SK-N-SH treated with all-trans-retinoic acid at 6 μM for 48 hours (cell line): ENCODE results near the gene ARHGAP21.

ENCODE experiments used
- ATAC-seq: fragments of 200-7000 bp; cut with Tn5 transposase; 3 replicates; pipeline ENCODE4 v1.9.1; 2020; ENCODE audit warnings: mild to moderate bottlenecking, moderate library complexity
- ARNTL ChIP-seq: fragments of 450-650 bp; formaldehyde crosslinking; IDR thresholded peaks from 2 replicates; pipeline ENCODE4 v1.5.0; 2020; ENCODE audit warnings: low read depth, mild to moderate bottlenecking, moderate library complexity, borderline replicate concordance
- BACH2 ChIP-seq: fragments of 250-450 bp; sonication (Bioruptor Pico); IDR thresholded peaks from 2 replicates; pipeline ENCODE4 v1.9.0; 2021; ENCODE audit warnings: mild to moderate bottlenecking, borderline replicate concordance
- CSDC2 ChIP-seq: fragments of 250-450 bp; sonication (Bioruptor Pico); IDR thresholded peaks from 2 replicates; pipeline ENCODE4 v1.5.0; 2020; ENCODE audit warnings: mild to moderate bottlenecking, moderate library complexity
- CSRNP3 ChIP-seq: fragments of 250-450 bp; sonication (Bioruptor Pico); IDR thresholded peaks from 2 replicates; pipeline ENCODE4 v1.5.1; 2021; ENCODE audit warnings: mild to moderate bottlenecking, moderate library complexity
- GLIS3 ChIP-seq: fragments of 250-450 bp; sonication (Bioruptor Pico); IDR thresholded peaks from 2 replicates; pipeline ENCODE4 v1.5.0; 2020; ENCODE audit warnings: mild to moderate bottlenecking, moderate library complexity
- OSR1 ChIP-seq: fragments of 250-450 bp; sonication (Bioruptor Pico); IDR thresholded peaks from 2 replicates; pipeline ENCODE4 v1.8.0; 2022; ENCODE audit warnings: moderate library complexity, mild to moderate bottlenecking, inconsistent platforms
- POU6F1 ChIP-seq: fragments of 250-450 bp; sonication (Bioruptor Pico); IDR thresholded peaks from 2 replicates; pipeline ENCODE4 v1.8.0; 2021; ENCODE audit warnings: low read depth, mild to moderate bottlenecking, moderate library complexity, borderline replicate concordance
- PPARA ChIP-seq: fragments of 250-450 bp; sonication (Bioruptor Pico); IDR thresholded peaks from 2 replicates; pipeline ENCODE4 v1.5.0; 2020; ENCODE audit warnings: mild to moderate bottlenecking, borderline replicate concordance
- RARB ChIP-seq: fragments of 250-450 bp; sonication (Bioruptor Pico); IDR thresholded peaks from 2 replicates; pipeline ENCODE4 v1.8.0; 2021; ENCODE audit warnings: mild to moderate bottlenecking, moderate library complexity
- SNAI2 ChIP-seq: fragments of 250-450 bp; sonication (Bioruptor Pico); IDR thresholded peaks from 2 replicates; pipeline ENCODE4 v1.5.0; 2020; ENCODE audit warnings: mild to moderate bottlenecking, moderate library complexity
- TOX ChIP-seq: fragments of 250-450 bp; sonication (Bioruptor Pico); IDR thresholded peaks from 2 replicates; pipeline ENCODE4 v1.8.0; 2021; ENCODE audit warnings: mild to moderate bottlenecking, moderate library complexity, borderline replicate concordance
- TSHZ2 ChIP-seq: fragments of 250-450 bp; sonication (Bioruptor Pico); IDR thresholded peaks from 2 replicates; pipeline ENCODE4 v1.5.0; 2020; ENCODE audit warnings: mild to moderate bottlenecking, moderate library complexity
- ZC3H10 ChIP-seq: fragments of 250-450 bp; sonication (Bioruptor Pico); IDR thresholded peaks from 2 replicates; pipeline ENCODE4 v1.5.1; 2021; ENCODE audit warnings: mild to moderate bottlenecking, moderate library complexity
- ZFP3 ChIP-seq: fragments of 250-450 bp; sonication (Bioruptor Pico); IDR thresholded peaks from 2 replicates; pipeline ENCODE4 v1.5.0; 2020; ENCODE audit warnings: mild to moderate bottlenecking, moderate library complexity
- ZFP30 ChIP-seq: fragments of 450-650 bp; formaldehyde crosslinking; IDR thresholded peaks from 2 replicates; pipeline ENCODE4 v1.5.0; 2022; ENCODE audit warnings: mild to moderate bottlenecking, moderate library complexity
- ZNF565 ChIP-seq: fragments of 450-650 bp; formaldehyde crosslinking; conservative IDR thresholded peaks from 2 replicates; pipeline ENCODE4 v1.5.0; 2020; ENCODE audit warnings: low read depth, mild to moderate bottlenecking, moderate library complexity
- ZNF70 ChIP-seq: fragments of 450-650 bp; formaldehyde crosslinking; IDR thresholded peaks from 2 replicates; pipeline ENCODE4 v1.5.0; 2020; ENCODE audit warnings: mild to moderate bottlenecking, moderate library complexity
- TF ChIP-seq, protein P1 (sequence below): fragments of 250-450 bp; sonication (Bioruptor Pico); IDR thresholded peaks from 2 replicates; pipeline ENCODE4 v1.8.0; 2020; ENCODE audit warnings: mild to moderate bottlenecking, moderate library complexity, borderline replicate concordance
- TF ChIP-seq, protein P2 (sequence below): fragments of 250-450 bp; sonication (Bioruptor Pico); IDR thresholded peaks from 2 replicates; pipeline ENCODE4 v1.5.1; 2020; ENCODE audit warnings: low read depth, mild to moderate bottlenecking, moderate library complexity

The ARHGAP21 gene

DNA sequence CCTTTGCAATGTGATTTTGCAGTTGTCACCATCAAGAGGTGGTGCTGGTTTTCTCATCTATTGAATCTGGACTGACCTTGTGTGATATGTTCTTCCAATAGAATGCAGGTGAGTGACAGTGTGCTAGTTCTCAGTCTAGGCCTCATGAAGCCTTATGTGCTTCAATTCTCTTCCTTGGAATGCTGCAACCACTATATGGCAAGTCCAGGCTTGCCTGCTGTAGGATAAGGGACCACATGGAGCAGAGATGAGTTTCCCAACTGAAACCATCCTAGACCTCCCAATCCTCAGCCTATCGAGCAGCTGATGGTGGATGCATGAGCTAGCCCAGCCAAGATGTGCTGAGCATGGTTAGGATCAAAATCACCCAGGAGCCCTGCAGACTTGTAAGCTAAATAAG, 32.6 kb upstream of the ARHGAP21 start:
- ATAC-seq = no peak
- no peak for TF ChIP-seq ZC3H10 (CRISPR knock-in tag)
- TF ChIP-seq ZNF70 (CRISPR knock-in tag) = no peak
- TF ChIP-seq RARB (CRISPR knock-in tag) = no peak
- no peak for TF ChIP-seq TOX (CRISPR knock-in tag)
- TF ChIP-seq POU6F1 (CRISPR knock-in tag) = no peak
- TF ChIP-seq OSR1 (CRISPR knock-in tag) = no peak
- TF ChIP-seq TSHZ2 (CRISPR knock-in tag) = no peak
- TF ChIP-seq ZFP30 (CRISPR knock-in tag) = no peak
- no peak for TF ChIP-seq PPARA
- TF ChIP-seq ZNF565 = no peak
- TF ChIP-seq ARNTL (CRISPR knock-in tag) = no peak
- TF ChIP-seq SNAI2 = no peak
- TF ChIP-seq, protein P1, sequence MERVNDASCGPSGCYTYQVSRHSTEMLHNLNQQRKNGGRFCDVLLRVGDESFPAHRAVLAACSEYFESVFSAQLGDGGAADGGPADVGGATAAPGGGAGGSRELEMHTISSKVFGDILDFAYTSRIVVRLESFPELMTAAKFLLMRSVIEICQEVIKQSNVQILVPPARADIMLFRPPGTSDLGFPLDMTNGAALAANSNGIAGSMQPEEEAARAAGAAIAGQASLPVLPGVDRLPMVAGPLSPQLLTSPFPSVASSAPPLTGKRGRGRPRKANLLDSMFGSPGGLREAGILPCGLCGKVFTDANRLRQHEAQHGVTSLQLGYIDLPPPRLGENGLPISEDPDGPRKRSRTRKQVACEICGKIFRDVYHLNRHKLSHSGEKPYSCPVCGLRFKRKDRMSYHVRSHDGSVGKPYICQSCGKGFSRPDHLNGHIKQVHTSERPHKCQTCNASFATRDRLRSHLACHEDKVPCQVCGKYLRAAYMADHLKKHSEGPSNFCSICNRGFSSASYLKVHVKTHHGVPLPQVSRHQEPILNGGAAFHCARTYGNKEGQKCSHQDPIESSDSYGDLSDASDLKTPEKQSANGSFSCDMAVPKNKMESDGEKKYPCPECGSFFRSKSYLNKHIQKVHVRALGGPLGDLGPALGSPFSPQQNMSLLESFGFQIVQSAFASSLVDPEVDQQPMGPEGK (CRISPR knock-in tag) = no peak
- no peak for TF ChIP-seq BACH2 (CRISPR knock-in tag)
- no peak for TF ChIP-seq GLIS3 (CRISPR knock-in tag)

- TF ChIP-seq CSDC2 (CRISPR knock-in tag) (no peak), ZNF70 (CRISPR knock-in tag) (no peak), ZFP3 (CRISPR knock-in tag) (no peak), RARB (CRISPR knock-in tag) (no peak), ARNTL (CRISPR knock-in tag) (no peak), SNAI2 (no peak), GLIS3 (CRISPR knock-in tag) (no peak)
- TF ChIP-seq, protein P2, sequence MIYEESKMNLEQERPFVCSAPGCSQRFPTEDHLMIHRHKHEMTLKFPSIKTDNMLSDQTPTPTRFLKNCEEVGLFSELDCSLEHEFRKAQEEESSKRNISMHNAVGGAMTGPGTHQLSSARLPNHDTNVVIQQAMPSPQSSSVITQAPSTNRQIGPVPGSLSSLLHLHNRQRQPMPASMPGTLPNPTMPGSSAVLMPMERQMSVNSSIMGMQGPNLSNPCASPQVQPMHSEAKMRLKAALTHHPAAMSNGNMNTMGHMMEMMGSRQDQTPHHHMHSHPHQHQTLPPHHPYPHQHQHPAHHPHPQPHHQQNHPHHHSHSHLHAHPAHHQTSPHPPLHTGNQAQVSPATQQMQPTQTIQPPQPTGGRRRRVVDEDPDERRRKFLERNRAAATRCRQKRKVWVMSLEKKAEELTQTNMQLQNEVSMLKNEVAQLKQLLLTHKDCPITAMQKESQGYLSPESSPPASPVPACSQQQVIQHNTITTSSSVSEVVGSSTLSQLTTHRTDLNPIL = no peak
- TF ChIP-seq, protein P1 (CRISPR knock-in tag) = no peak
- ATAC-seq = no peak
These were observed 28.0 kb upstream of the ARHGAP21 start for GRCh38 chr10:24751716-24752115.

DNA sequence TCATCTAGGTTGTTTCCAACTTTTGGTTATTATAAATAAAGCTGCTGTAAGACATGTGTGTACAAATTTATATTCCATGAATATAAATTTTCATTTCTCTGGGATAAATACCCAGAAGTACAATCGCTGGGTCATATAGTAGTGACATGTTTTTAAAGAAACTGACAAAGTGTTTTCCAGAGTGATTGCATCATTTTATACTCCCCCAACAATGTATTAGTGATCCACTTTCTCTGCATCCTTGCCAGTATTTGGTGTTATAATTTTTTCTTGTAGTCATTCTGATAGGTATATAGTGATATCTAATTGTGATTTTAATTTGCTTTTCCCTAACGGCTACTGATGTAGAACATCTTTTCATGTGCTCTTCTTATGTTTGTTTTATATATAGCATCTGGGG, 27.0 kb upstream of the ARHGAP21 start:
- no peak for ATAC-seq
- no peak for TF ChIP-seq SNAI2
- no peak for TF ChIP-seq OSR1 (CRISPR knock-in tag)
- no peak for TF ChIP-seq TOX (CRISPR knock-in tag)
- TF ChIP-seq RARB (CRISPR knock-in tag) = no peak
- TF ChIP-seq CSRNP3 (CRISPR knock-in tag) = no peak
- no peak for TF ChIP-seq POU6F1 (CRISPR knock-in tag)
- no peak for TF ChIP-seq PPARA
- TF ChIP-seq, protein P2 = no peak
- TF ChIP-seq GLIS3 (CRISPR knock-in tag) = no peak
- TF ChIP-seq, protein P1 (CRISPR knock-in tag) = no peak
- no peak for TF ChIP-seq ZFP3 (CRISPR knock-in tag)
- TF ChIP-seq CSDC2 (CRISPR knock-in tag) = no peak
- no peak for TF ChIP-seq BACH2 (CRISPR knock-in tag)
- no peak for TF ChIP-seq ARNTL (CRISPR knock-in tag)
- TF ChIP-seq ZNF565 = no peak
